ENCODE results near the gene SEMA3C. TPM values are rescaled to one million over a fixed set of nuclear protein-coding genes. Genes with fewer than 3 reads are reported as not detected.
A peak's percentile ranks its signal among the peaks of the same experiment; 100 is the strongest.

The SEMA3C gene
- total RNA-seq, 1 donor from 2014 or later: 0.20 TPM

GRCh38 chr7:80825499-80825898 is 93.4 kb downstream of the SEMA3C start:
- no peak for DNase-seq (ENCODE audit: low read depth in 2 of 2)

GRCh38 chr7:80824253-80824652 is 94.6 kb downstream of the SEMA3C start:
- DNase-seq (ENCODE audit: low read depth in 2 of 2): no peak

DNA sequence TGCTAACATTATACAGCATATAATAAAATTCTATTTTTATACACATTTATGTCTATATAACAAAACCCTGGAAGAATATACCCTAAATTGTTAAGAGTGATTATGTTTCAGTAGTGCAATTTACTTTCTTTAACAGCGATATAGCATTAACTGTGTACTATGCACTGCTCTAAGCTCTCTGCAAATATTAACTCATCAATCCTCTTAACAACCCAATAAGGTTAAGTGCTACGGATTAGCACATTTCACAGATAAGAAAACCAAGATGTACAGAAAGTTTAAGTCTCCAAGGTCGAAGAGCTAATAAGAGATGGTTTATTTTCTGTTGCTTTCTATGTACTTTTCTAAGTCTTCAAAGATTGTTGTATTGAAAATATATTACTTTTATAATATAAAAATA is 95.8 kb downstream of the SEMA3C start:
- no peak for DNase-seq (ENCODE audit: low read depth in 2 of 2)

GRCh38 chr7:80821771-80822319 is 97.0 kb downstream of the SEMA3C start:
- no peak for DNase-seq (ENCODE audit: low read depth in 2 of 2)

GRCh38 chr7:80819503-80819902 is 99.3 kb downstream of the SEMA3C start:
- DNase-seq (ENCODE audit: low read depth in 2 of 2): no peak

GRCh38 chr7:80818181-80818580 is 100.7 kb downstream of the SEMA3C start:
- no peak for DNase-seq (ENCODE audit: low read depth in 2 of 2)

DNA sequence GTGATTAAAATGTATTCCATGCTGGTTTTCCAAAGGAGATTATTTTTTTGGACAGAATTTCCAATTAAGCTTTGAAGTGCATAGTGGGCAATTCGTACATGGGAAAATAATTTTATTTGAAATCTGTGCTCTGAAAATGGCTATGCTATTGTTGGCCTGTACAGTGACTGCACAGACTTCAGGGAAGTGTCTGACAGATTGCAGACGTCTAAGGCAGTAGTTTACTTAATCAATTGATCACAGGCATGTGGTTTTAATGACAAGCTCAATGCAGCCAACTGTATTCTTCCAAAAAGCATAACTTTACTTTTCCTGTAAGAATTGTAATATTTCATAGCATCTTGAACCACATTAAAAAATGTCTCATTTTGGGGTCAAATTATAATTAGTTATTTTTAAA is 102.0 kb downstream of the SEMA3C start:
- DNase-seq (ENCODE audit: low read depth in 2 of 2): no peak

DNA sequence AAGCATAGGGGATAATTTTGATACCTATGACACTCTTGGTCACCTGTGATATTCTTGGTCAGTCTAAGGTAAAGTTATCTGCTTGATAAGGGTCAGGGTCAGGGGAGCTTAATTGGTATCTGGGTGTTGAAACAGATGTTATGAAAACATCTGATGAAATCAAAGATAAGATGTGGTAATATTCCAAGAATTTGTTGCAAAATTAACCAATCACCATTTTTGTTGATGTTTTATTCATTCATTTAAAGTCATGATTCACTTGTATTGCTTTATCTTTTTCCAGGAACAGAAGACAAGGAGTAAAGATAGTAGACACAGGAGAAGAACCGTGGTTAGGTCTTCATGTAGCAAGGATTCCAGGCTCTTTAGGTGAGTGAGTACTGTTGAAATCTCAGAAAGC is 103.1 kb downstream of the SEMA3C start:
- DNase-seq (ENCODE audit: low read depth in 2 of 2): no peak

GRCh38 chr7:80809545-80809944 is 109.3 kb downstream of the SEMA3C start:
- DNase-seq (ENCODE audit: low read depth in 2 of 2): no peak

GRCh38 chr7:80807166-80807900 is 111.5 kb downstream of the SEMA3C start:
- DNase-seq (ENCODE audit: low read depth in 2 of 2): no peak

- DNase-seq (ENCODE audit: low read depth in 2 of 2): no peak
Observed at GRCh38 chr7:80806663-80807062, 112.2 kb downstream of the SEMA3C start.

- DNase-seq (ENCODE audit: low read depth in 2 of 2): no peak
Observed at GRCh38 chr7:80804589-80804988, 114.3 kb downstream of the SEMA3C start.

DNA sequence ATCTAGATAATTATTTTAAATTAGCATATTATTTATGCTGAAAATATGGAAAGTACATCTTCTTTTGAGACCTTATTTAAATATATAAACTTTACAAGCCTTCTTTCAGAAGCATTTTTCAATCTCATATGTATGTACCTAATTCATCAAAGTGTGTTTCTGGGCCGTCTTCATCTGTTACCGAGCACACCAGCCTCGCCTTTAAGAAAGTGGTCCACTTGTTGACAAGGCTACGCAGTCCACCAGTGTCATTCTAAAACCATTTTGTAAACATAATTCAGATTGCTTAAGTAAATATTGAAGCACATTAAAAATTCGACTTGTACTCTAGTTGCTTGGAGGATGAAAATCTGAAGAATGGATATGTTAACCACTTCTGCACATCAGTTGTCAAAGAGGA is 116.3 kb downstream of the SEMA3C start:
- DNase-seq (ENCODE audit: low read depth in 2 of 2): no peak

DNA sequence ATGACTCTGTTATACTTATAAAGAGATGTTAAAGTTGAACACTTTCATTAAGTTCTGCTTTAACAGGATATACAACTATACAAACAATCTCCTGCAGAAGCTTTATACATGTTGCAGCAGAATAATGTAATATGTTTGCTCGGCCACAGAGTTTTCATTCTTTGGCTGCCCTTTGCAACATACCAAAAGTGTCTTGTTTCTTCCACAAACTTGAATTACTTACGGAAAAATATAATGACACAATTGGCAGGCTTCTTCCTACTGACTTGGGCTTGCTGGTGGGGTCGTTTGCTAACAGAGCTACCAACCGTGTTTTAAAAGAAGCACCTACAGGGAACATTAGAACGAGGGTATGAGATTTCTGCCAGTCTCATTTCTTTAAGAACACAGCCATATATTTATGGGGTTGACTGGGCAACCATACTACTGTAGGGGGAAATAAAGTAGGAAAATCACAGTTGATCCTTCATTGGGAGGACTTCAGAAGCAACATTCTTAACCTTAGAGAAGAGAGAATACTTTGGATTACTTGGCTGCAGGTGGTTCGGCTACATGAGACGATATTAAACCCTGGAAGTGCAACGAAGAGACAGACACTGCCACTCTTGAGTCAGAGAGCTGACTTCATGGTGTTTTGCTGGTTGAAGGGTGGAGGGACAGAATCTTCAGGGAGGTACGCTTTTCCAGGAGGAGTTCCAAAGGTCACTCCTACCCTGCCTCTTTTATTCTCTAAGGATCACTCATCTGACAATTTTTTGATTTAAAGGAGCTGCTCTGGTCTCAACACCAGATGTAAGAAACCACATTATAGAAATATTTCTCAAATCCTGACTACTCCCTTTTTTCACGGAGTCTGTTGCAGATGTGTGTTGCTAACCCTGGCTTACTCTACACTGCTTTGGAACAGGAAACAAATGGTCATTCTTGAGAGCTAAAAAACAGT is 123.9 kb downstream of the SEMA3C start:
- DNase-seq (ENCODE audit: low read depth in 2 of 2): no peak

DNA sequence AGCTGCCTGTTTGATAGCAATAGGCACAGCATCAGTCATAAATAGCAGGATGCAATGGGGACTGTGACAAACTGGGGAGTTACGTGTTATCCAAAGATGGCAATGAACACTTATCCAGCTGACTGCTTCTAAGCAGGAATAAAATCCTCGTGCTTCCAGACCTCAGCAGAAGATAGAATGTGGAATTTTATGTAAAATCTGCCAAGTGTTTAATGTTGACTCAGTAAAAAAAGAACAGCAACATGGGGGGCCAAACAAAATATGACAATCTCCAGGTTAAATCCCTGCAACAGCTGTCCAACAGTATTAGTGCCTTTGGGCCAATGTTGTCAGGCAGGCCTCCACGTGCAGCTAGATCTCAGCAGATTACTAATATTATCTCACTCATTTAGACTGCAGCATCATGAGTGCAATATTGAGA is 127.3 kb downstream of the SEMA3C start:
- DNase-seq (ENCODE audit: low read depth in 2 of 2): no peak

GRCh38 chr7:80790877-80791276 is 128.0 kb downstream of the SEMA3C start:
- no peak for DNase-seq (ENCODE audit: low read depth in 2 of 2)

- no peak for DNase-seq (ENCODE audit: low read depth in 2 of 2)
Observed at GRCh38 chr7:80787721-80788120, 131.1 kb downstream of the SEMA3C start.

- no peak for DNase-seq (ENCODE audit: low read depth in 2 of 2)
Observed at GRCh38 chr7:80785961-80786536, 132.8 kb downstream of the SEMA3C start.

DNA sequence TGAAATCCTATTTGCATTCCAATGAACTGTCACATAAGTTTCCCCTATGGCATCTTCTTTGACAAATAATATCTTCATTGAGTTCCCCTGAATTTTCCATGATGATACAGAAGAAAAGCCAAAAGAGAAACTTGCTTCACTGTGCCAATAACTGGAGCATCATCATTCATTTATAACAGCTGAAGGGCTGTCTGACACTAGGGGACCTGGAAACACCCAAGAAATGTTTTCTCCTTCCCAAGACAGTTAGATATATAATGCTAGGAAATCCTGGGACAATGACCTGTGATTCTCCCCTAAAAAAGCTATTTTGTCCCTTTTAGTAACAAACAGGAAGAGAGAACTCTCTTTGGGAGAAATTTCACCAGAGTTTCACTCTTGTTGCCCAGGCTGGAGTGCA is 133.6 kb downstream of the SEMA3C start:
- DNase-seq (ENCODE audit: low read depth in 2 of 2): no peak

- DNase-seq (ENCODE audit: low read depth in 2 of 2): peak in 1 of 2 donors; percentile 26
Observed at GRCh38 chr7:80783678-80784327, 135.0 kb downstream of the SEMA3C start.

DNA sequence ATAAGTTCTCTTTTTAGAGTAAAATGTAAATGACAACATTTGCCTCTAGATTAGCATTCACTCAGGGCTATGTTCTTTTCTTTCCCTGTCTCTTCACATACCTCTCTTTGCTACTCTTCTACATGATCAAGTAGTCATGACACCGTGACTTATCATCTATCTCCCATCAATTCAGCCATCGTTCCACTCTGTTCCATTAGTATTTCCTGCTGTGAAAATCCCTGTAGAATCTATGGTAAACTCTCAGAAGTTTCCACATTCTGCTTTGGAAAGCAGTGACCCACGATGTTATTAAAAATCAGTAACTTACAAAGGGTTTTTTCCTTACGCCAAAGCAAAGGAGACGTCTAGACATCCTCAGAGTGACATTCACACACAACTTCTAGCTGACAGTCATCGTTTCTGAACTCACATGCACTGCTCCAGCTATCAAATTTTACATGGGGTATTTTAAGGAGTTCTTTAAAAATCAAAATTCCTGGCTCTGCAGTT is 135.6 kb downstream of the SEMA3C start:
- DNase-seq (ENCODE audit: low read depth in 2 of 2): no peak
